NB4 (cell line): ENCODE measurements around the gene HADHA.

ENCODE experiments used
- MYC ChIP-seq: IDR thresholded peaks from 2 replicates; pipeline ENCODE4 v1.6.1; 2011; ENCODE audit warnings: low read depth, low read length
- POLR2A ChIP-seq: IDR thresholded peaks from 2 replicates; pipeline ENCODE4 v1.6.1; 2011; ENCODE audit warnings: mild to moderate bottlenecking; ENCODE audit not compliant: insufficient read length; ENCODE audit errors: extremely low read depth
- TF ChIP-seq, protein P1 (sequence below): IDR thresholded peaks from one replicate; pipeline ENCODE4 v1.5.1; 2012; ENCODE audit warnings: low read depth, low read length

DNA sequence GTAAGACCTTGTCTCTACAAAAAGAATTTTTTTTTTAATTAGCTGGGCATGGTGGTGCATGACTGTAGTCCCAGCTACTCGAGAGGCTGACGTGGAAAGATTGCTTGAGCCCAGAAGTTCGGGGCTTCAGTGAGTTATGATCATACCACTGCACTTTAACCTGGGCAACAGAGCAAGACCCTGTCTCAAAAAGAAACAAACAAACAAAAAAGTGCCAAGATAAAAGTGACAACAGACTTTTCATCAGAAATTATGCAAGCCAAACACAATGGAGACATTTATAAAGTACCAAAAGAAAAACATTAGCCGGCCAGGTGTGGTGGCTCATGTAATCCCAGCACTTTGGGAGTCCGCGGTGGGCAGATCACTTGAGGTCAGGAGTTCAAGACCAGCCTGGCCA, 26.7 kb downstream of the HADHA start:
- TF ChIP-seq, protein P1, sequence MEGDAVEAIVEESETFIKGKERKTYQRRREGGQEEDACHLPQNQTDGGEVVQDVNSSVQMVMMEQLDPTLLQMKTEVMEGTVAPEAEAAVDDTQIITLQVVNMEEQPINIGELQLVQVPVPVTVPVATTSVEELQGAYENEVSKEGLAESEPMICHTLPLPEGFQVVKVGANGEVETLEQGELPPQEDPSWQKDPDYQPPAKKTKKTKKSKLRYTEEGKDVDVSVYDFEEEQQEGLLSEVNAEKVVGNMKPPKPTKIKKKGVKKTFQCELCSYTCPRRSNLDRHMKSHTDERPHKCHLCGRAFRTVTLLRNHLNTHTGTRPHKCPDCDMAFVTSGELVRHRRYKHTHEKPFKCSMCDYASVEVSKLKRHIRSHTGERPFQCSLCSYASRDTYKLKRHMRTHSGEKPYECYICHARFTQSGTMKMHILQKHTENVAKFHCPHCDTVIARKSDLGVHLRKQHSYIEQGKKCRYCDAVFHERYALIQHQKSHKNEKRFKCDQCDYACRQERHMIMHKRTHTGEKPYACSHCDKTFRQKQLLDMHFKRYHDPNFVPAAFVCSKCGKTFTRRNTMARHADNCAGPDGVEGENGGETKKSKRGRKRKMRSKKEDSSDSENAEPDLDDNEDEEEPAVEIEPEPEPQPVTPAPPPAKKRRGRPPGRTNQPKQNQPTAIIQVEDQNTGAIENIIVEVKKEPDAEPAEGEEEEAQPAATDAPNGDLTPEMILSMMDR, result no peak
- TF ChIP-seq POLR2A, result no peak
- TF ChIP-seq MYC, result no peak
